Bronchial epithelial cell (primary cell): ENCODE measurements around the gene CDCP1. TPM values are rescaled to one million over a fixed set of nuclear protein-coding genes. Genes with fewer than 3 reads are reported as not detected.

ENCODE experiments used
- DNase-seq: peaks from one replicate; pipeline ENCODE4 v3.0.0-alpha.2; 2010; ENCODE audit warnings: low read depth
- FAIRE-seq: peaks from 2 replicates; lab custom pipeline; 2011; peaks lifted over from hg19 to GRCh38; lab: Jason Lieb, UNC
- H3K27me3 ChIP-seq: 2 replicates; pipeline ENCODE4 v1.5.1; 2011; ENCODE audit warnings: low read length; ENCODE audit not compliant: control insufficient read depth, insufficient read depth
- H3K36me3 ChIP-seq: 2 replicates; pipeline ENCODE4 v1.5.1; 2011; ENCODE audit warnings: low read length; ENCODE audit not compliant: control insufficient read depth, insufficient read depth
- H3K4me3 ChIP-seq: 2 replicates; pipeline ENCODE4 v1.5.1; 2011; ENCODE audit warnings: mild to moderate bottlenecking, low read depth, low read length, control low read depth
- total RNA-seq: library from RNA; depleted of rRNA; stranded (reverse); fragments of >200 nt; gene quantifications from 2 replicates; pipeline ENCODE4 v1.2.1, GENCODE V29; 2014
- TF ChIP-seq, protein P1 (sequence below): IDR thresholded peaks from 2 replicates; pipeline ENCODE4 v1.5.1; 2011; ENCODE audit warnings: mild to moderate bottlenecking, moderate library complexity, low read length, control low read depth, inconsistent platforms; ENCODE audit not compliant: insufficient read depth, severe bottlenecking

The CDCP1 gene
- total RNA-seq, 1 donor from 2014 or later = 41.3 TPM

DNA sequence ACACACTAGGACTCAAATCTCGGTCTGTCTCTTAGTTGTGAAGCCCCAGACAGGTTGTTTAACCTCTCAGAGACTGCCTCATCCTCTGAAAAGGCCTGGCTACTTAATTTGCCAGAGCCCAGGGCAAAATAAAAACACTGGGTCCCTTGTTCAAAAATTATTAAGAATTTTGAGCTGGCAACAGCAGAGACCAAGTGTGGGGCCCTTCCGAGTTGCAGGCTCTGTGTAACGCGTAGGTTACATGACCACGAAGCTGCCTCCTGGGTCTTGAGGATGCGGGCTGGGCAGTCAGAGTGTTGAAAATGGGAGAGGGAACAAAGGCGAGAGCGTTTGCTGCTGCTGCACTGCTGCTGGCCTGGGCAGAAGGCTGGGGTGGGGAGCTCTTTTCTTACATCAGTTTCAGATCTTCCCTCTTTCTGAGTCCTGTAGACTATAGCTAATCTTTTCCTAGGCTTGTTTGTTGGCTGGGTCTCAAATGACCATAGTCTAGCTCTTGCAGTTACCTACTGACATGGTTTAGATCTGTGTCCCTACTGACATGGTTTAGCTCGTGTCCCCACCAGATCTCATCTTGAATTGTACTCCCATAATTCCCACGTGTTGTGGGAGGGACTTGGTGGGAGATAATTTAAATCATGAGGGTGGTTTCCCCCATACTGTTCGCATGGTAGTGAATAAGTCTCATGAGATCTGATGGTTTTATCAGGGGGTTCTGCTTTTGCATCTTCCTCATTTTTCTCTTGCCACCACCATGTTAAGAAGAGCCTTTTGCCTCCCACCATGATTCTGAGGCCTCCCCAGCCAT, 70.2 kb downstream of the CDCP1 start:
- TF ChIP-seq, protein P1, sequence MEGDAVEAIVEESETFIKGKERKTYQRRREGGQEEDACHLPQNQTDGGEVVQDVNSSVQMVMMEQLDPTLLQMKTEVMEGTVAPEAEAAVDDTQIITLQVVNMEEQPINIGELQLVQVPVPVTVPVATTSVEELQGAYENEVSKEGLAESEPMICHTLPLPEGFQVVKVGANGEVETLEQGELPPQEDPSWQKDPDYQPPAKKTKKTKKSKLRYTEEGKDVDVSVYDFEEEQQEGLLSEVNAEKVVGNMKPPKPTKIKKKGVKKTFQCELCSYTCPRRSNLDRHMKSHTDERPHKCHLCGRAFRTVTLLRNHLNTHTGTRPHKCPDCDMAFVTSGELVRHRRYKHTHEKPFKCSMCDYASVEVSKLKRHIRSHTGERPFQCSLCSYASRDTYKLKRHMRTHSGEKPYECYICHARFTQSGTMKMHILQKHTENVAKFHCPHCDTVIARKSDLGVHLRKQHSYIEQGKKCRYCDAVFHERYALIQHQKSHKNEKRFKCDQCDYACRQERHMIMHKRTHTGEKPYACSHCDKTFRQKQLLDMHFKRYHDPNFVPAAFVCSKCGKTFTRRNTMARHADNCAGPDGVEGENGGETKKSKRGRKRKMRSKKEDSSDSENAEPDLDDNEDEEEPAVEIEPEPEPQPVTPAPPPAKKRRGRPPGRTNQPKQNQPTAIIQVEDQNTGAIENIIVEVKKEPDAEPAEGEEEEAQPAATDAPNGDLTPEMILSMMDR = no peak
- no peaks in the 10 kb centered on the region for H3K36me3 ChIP-seq
- FAIRE-seq (no peak), DNase-seq (no peak)
- no peak overlapping the region for H3K4me3 ChIP-seq
- no peaks in the 10 kb centered on the region for H3K27me3 ChIP-seq

DNA sequence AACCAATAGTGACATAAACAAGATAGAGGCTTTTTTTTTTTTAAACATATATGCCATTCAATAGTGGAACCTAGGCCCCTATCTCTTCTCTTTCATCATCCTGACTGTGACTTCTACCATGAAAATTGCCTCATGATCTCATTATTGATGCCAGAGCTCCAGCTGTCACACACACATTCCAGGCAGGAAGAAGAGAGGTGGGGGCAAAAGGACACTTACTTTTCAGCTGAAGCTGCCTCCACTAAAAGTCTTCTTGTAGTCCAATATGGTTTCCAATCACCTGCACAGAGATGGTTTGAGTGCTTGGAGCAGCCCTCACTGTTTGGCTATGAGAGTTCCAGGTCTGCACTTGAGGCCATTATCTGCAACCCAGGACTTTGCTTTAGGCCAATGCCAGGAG, 75.1 kb downstream of the CDCP1 start:
- FAIRE-seq (no peak), DNase-seq (no peak)
- Histone ChIP-seq H3K36me3 (no peaks in the 10 kb centered on the region), H3K4me3 (no peak overlapping the region), H3K27me3 (no peaks in the 10 kb centered on the region)
- TF ChIP-seq, protein P1 = no peak

DNA sequence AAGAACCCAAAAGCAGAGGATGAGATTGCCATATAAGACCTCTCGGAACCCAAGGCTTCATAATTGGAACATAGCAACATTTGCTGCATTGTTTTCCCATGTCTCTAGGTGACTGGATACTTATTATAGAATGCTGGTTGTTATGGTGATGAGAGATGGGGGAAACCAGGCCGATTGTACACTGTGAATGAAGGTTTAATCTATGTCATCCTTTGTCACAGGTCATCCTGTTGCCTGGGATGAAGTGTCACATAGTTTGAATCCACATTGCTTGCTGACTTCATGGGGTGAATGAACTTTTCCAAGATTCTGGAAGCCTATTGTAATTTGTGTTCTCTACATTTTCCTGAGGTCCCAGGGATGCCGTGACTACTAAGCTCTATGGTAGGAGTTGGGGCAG, 78.2 kb downstream of the CDCP1 start:
- FAIRE-seq = no peak

DNA sequence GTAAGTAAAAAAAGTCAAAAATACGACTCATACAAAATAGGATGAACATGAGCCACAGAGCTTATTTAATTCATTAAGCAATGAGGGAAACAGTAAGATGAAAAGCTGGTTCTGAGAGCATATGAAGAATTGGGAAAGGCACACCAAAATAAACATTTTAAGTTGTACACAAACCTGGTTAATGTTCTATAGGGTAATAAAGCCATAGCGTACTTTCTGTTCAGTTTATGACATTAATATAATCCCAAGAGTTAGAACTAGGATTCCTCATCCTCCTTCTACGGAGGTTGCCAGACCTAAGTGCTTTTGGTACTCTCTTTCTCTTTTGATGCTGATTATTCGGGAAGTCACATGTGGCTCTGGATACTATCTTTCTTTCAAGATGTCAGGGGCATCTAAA, 78.7 kb downstream of the CDCP1 start:
- Histone ChIP-seq H3K4me3 (no peak overlapping the region), H3K36me3 (no peaks in the 10 kb centered on the region), H3K27me3 (no peaks in the 10 kb centered on the region)
- DNase-seq (no peak), FAIRE-seq (no peak)
- TF ChIP-seq, protein P1 = no peak

More for the DNA sequence above, 78.2 kb downstream of the CDCP1 start:
- TF ChIP-seq, protein P1 = no peak
- Histone ChIP-seq H3K27me3 (no peaks in the 10 kb centered on the region), H3K4me3 (no peak overlapping the region), H3K36me3 (no peaks in the 10 kb centered on the region)
- no peak for DNase-seq

DNA sequence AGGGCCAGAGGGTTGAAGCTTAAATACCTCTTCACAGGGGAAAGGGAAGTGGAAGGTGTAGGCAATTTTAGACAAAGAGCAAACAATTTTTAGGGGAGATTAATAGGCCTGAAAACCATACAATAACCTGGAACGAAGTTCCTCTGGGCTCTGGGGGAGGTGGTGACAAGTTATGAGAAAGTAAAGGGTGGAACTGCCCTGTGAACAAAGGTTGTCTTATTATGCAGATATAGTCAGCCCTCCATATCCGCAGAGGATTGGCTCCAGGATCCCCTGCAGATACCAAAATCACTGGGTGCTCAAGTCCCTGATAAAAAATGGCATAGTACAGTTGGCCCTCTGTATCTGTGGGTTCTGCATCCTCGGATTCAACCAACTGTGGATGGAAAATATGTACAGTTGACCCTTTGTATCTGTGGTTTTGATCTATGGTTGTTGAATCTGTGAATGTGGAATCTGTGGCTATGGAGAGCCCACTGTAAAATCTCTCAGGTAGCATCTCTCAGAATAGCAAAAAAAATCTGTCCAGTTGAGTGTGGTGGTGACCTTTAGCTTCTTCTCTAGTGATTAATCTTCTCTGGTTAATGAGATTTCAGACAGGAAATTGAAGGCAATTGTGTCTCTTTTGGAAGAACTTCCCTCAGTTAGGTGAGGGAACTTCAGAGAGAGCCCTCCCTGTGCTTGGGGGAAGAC, 79.9 kb downstream of the CDCP1 start:
- Histone ChIP-seq H3K36me3 (no peaks in the 10 kb centered on the region), H3K4me3 (no peak overlapping the region), H3K27me3 (no peaks in the 10 kb centered on the region)
- FAIRE-seq (no peak), DNase-seq (no peak)
- TF ChIP-seq, protein P1 = no peak
